ENCODE measurements around the gene DLEC1.

DNA sequence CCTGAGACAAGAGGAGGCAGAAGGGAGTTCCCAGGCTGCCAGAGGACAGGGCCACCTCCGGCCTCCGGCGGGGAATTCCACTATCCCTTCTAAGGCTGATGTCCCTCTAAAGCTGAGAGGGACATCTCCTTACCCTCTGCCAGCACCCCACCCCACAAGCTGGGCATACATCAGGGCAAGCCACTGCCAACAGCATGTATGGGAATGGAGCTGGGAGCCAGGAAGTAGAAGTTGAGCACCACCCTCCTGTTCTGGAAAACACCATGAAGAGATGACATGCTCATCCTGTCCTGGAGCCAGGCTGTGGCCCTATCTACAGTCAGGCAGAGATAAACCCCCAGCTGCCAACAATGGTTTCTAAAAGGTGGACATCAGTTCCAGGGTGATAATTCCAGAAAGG lies 16.7 kb upstream of the DLEC1 start:
- TF ChIP-seq ZNF274 (IDR thresholded peaks at IDR 0.05; ENCODE audit: low read depth, low read length) (no peak), SUZ12 (IDR thresholded peaks at IDR 0.05; ENCODE audit: extremely low read depth, insufficient read depth, insufficient read length) (no peak), YY1 (IDR thresholded peaks at IDR 0.05; ENCODE audit: insufficient read depth, insufficient read length) (no peak)

Measured in NT2/D1 (cell line).